B cell (primary cell): ENCODE measurements around the gene HDAC5.

Source experiments
- EZH2 ChIP-seq: IDR thresholded peaks from 2 replicates; pipeline ENCODE4 v1.6.1; 2012; ENCODE audit warnings: borderline replicate concordance, low read depth, mild to moderate bottlenecking, moderate library complexity, low read length; ENCODE audit not compliant: insufficient read depth, poor library complexity, severe bottlenecking
- TF ChIP-seq, protein P1 (sequence below): fragments of 200-600 bp; IDR thresholded peaks from one replicate; pipeline ENCODE4 v1.8.0; 2022; ENCODE audit warnings: antibody characterized with exemption, mild to moderate bottlenecking

DNA sequence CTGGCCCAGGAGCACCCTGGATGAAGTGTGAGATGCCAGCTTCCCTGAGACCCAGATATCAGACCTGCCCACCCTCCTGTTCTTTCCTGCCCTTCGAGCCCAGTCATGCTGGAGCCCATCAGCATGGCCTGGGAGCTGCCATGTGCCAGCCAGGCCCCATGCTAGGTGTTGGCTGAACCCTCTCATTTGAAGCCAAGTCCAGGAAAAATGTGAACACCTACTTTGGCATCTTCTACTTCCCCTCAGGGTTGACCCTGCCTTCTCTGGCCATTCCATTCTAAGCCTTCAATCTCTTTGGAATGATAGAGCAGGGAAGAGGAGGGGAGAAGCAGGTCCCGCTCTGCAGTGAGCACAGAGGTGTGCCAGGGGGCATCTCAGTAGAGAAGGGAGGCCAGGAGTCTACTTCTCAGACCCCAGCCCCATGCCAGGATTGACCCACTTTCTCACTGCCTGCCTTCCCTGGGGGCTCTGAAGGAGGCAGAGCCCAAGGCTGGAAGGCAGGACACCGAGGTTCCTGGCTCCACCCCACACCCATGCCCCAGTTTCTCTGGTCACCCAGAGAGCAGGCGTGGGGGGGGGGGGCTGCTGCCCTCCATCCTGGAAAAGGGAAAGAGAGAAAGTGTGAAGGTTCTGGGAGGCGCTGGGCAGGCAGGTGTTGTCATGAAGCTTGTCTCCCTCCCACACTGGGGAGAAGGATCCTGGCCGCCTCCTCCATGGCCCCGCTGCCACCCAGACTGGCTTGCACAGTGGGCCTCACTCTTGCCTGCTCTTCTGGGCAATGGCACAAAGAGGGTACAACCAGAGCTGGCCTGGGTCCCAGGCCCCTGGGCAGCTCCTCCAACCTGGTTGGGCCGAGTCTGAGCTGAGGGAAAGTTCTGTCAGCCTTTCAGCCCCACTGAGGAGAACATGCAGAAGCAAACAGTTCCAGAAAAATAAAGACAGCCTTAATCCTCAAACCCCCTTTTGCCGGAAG lies 9.3 kb downstream of the HDAC5 start:
- TF ChIP-seq, protein P1, sequence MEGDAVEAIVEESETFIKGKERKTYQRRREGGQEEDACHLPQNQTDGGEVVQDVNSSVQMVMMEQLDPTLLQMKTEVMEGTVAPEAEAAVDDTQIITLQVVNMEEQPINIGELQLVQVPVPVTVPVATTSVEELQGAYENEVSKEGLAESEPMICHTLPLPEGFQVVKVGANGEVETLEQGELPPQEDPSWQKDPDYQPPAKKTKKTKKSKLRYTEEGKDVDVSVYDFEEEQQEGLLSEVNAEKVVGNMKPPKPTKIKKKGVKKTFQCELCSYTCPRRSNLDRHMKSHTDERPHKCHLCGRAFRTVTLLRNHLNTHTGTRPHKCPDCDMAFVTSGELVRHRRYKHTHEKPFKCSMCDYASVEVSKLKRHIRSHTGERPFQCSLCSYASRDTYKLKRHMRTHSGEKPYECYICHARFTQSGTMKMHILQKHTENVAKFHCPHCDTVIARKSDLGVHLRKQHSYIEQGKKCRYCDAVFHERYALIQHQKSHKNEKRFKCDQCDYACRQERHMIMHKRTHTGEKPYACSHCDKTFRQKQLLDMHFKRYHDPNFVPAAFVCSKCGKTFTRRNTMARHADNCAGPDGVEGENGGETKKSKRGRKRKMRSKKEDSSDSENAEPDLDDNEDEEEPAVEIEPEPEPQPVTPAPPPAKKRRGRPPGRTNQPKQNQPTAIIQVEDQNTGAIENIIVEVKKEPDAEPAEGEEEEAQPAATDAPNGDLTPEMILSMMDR = no peak
- TF ChIP-seq EZH2 = no peak
